Panc1 (cell line): Measurements from ENCODE around the gene FMNL3. TPM values are rescaled to one million over a fixed set of nuclear protein-coding genes. Genes with fewer than 3 reads are reported as not detected.
"Not testable (repeated sequence)": the region's sequence is repeated elsewhere in the genome, so short reads cannot be mapped to it uniquely, and the experiment has no call there.

Experiments used
- ATAC-seq: fragments of 200-7000 bp; cut with Tn5 transposase; 2 replicates; pipeline ENCODE4 v1.9.1; 2020; ENCODE audit warnings: mild to moderate bottlenecking, moderate library complexity
- BruUV-seq: library from RNA; stranded (reverse); fragments of 400-500 nt; replicated peaks from 2 replicates; lab custom pipeline; 2021; lab: Mats Ljungman, UMichigan
- CTCF ChIA-PET: fragments of 300-600 bp; sonication (Branson Sonifier 250); formaldehyde crosslinking; loops from one replicate; lab custom pipeline; 2022; ENCODE audit warnings: antibody characterized with exemption; lab: Charles Lee
- POLR2A ChIA-PET: fragments of 300-600 bp; sonication (Branson Sonifier 250); formaldehyde crosslinking; loops from one replicate; lab custom pipeline; 2022; ENCODE audit warnings: antibody characterized with exemption; lab: Charles Lee
- DNase-seq: peaks from one replicate; pipeline ENCODE4 v3.0.0-alpha.2; 2010; ENCODE audit warnings: low read depth, low spot score
- H3K27ac ChIP-seq: 2 replicates; pipeline ENCODE4 v1.5.1; 2011; ENCODE audit warnings: mild to moderate bottlenecking, low read length, inconsistent platforms
- H3K27me3 ChIP-seq: fragments of 200-500 bp; sonication (Bioruptor generic); 2 replicates; pipeline ENCODE4 v1.6.0; 2014; ENCODE audit warnings: low read length, inconsistent platforms; ENCODE audit not compliant: control insufficient read depth, insufficient read depth
- H3K36me3 ChIP-seq: fragments of 200-500 bp; sonication (Bioruptor generic); 2 replicates; pipeline ENCODE4 v1.5.1; 2014; ENCODE audit warnings: inconsistent platforms, mild to moderate bottlenecking, low read length, moderate library complexity; ENCODE audit not compliant: control insufficient read depth, insufficient read depth
- H3K4me1 ChIP-seq: 2 replicates; pipeline ENCODE4 v1.5.1; 2011; ENCODE audit warnings: inconsistent platforms, mild to moderate bottlenecking, low read length, moderate library complexity; ENCODE audit not compliant: control insufficient read depth, insufficient read depth
- H3K4me3 ChIP-seq, 2 experiments: 2 replicates each; pipeline ENCODE4 v1.5.1; 2011 to 2012; ENCODE audit warnings: low read depth in 2 of 2, low read length in 2 of 2, mild to moderate bottlenecking in 2 of 2, inconsistent platforms in 1 of 2, moderate library complexity in 1 of 2
- H3K9me3 ChIP-seq: fragments of 200-500 bp; sonication (Bioruptor generic); 2 replicates; pipeline ENCODE4 v1.5.1; 2014; ENCODE audit warnings: low read depth, mild to moderate bottlenecking, inconsistent platforms, low read length, moderate library complexity; ENCODE audit not compliant: control insufficient read depth, insufficient read depth
- POLR2AphosphoS5 ChIP-seq: IDR thresholded peaks from 2 replicates; pipeline ENCODE4 v1.6.1; 2012; ENCODE audit warnings: mild to moderate bottlenecking, low read depth, low read length, moderate library complexity
- REST ChIP-seq, 2 experiments: IDR thresholded peaks; 2 replicates each; pipeline ENCODE4 v1.6.1; 2011 to 2012; ENCODE audit warnings: low read depth in 2 of 2, control low read depth in 1 of 2, low read length in 1 of 2, mild to moderate bottlenecking in 1 of 2, moderate library complexity in 1 of 2; ENCODE audit not compliant: insufficient read depth in 1 of 2
- SIN3A ChIP-seq: IDR thresholded peaks from 2 replicates; pipeline ENCODE4 v1.6.1; 2012; ENCODE audit warnings: low read depth, mild to moderate bottlenecking, low read length, moderate library complexity, borderline replicate concordance; ENCODE audit not compliant: insufficient read depth
- TCF7L2 ChIP-seq: IDR thresholded peaks from 2 replicates; pipeline ENCODE4 v1.6.1; 2011; ENCODE audit warnings: mild to moderate bottlenecking, low read depth, low read length, inconsistent platforms
- in situ Hi-C: cut with HindIII; loops from 2 replicates; pipeline ENCODE4 v1.10.0; 2016; ENCODE audit warnings: low sequenced_read_pairs, low pct_unique_long_range_greater_than_20kb
- intact Hi-C: fragments of 100-400 bp; cut with micrococcal nuclease; formaldehyde crosslinking; loops from one replicate; pipeline ENCODE4 v1.10.0; 2022; ENCODE audit not compliant: unreplicated experiment
- total RNA-seq: library from RNA; stranded (reverse); gene quantifications from one replicate; pipeline ENCODE4 v1.2.1, GENCODE V29; 2021; ENCODE audit not compliant: unreplicated experiment
- TF ChIP-seq, protein P1 (sequence below): fragments of 450-650 bp; IDR thresholded peaks from 2 replicates; pipeline ENCODE4 v1.5.1; 2017; ENCODE audit warnings: mild to moderate bottlenecking

The FMNL3 gene
- total RNA-seq, 1 experiment from 2014 or later = 25.7 TPM

DNA sequence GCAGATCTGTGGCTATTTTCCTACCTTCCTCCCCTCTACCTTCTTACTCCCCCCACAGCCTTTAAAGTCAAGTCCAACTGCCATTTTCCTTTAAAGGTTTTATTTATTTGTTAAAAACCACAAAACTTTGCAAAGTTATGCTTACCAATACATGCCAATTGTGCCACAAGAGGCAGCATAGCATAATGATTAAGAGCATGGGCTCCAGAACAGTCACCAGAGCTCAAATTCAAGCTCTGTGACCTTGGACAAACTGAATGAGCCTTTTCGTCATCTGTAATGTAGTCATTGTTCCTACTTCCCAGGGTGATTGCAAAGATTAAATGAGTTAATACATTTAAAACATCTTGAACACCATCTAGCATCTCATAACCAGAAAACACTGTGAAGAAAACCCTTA lies 13.0 kb upstream of the FMNL3 start:
- no TSS peak for BruUV-seq
- peak; percentile 58; the same call in 1 of the 2 replicates for ATAC-seq
- no peak for DNase-seq
- peaks cover 2% of the 10 kb centered on the region; the same call in 1 of the 2 replicates for H3K27me3 ChIP-seq
- ChIA-PET CTCF (interaction anchor here (0.6 to 1.0 kb wide), 2 partner anchors 21 to 650 kb away, joined by 3 to 4 read pairs; partner anchors contain the start of gene TMBIM6), POLR2A (no interaction called here)
- H3K27ac ChIP-seq = no peak overlapping the region
- H3K9me3 ChIP-seq = no peaks in the 10 kb centered on the region
- no peaks in the 10 kb centered on the region for H3K4me1 ChIP-seq
- intact Hi-C loops (no loop called here), in situ Hi-C loops (no loop called here)
- TF ChIP-seq, protein P1, sequence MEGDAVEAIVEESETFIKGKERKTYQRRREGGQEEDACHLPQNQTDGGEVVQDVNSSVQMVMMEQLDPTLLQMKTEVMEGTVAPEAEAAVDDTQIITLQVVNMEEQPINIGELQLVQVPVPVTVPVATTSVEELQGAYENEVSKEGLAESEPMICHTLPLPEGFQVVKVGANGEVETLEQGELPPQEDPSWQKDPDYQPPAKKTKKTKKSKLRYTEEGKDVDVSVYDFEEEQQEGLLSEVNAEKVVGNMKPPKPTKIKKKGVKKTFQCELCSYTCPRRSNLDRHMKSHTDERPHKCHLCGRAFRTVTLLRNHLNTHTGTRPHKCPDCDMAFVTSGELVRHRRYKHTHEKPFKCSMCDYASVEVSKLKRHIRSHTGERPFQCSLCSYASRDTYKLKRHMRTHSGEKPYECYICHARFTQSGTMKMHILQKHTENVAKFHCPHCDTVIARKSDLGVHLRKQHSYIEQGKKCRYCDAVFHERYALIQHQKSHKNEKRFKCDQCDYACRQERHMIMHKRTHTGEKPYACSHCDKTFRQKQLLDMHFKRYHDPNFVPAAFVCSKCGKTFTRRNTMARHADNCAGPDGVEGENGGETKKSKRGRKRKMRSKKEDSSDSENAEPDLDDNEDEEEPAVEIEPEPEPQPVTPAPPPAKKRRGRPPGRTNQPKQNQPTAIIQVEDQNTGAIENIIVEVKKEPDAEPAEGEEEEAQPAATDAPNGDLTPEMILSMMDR = peak; percentile 26; the same call in 1 of the 2 replicates
- TF ChIP-seq REST (IDR thresholded peaks at IDR 0.05; ENCODE audit: insufficient read depth in 1 of 2, low read depth in 2 of 2, low read length in 1 of 2) = no peak
- no peak overlapping the region for H3K4me3 ChIP-seq
- no peaks in the 10 kb centered on the region for H3K36me3 ChIP-seq

- H3K4me3 ChIP-seq, ATAC-seq, in situ Hi-C loops, H3K27me3 ChIP-seq, BruUV-seq, H3K9me3 ChIP-seq, H3K4me1 ChIP-seq, intact Hi-C loops, H3K27ac ChIP-seq, DNase-seq, H3K36me3 ChIP-seq: not testable (repeated sequence)
- POLR2A ChIA-PET = interaction anchor here (0.9 kb wide), 1 partner anchor 29 kb away, joined by 3 read pairs; no protein-coding TSS in a partner anchor
- CTCF ChIA-PET = interaction anchor here (0.6 kb wide), 1 partner anchor 37 kb away, joined by 5 read pairs; no protein-coding TSS in a partner anchor
Measured at GRCh38 chr12:49717800-49718199, 10.6 kb upstream of the FMNL3 start.

GRCh38 chr12:49716553-49716952 lies 9.3 kb upstream of the FMNL3 start:
- CTCF ChIA-PET = no interaction called here
- BruUV-seq = no TSS peak
- peaks cover 4% of the 10 kb centered on the region; the same call in 1 of the 2 replicates for H3K27me3 ChIP-seq
- TF ChIP-seq SIN3A (no peak), REST (IDR thresholded peaks at IDR 0.05; ENCODE audit: insufficient read depth in 1 of 2, low read depth in 2 of 2, low read length in 1 of 2) (no peak), POLR2AphosphoS5 (no peak), TCF7L2 (no peak)
- TF ChIP-seq, protein P1 = no peak
- no peaks in the 10 kb centered on the region for H3K36me3 ChIP-seq
- no peak for ATAC-seq
- H3K27ac ChIP-seq = no peak overlapping the region
- H3K4me3 ChIP-seq = no peak overlapping the region
- no peaks in the 10 kb centered on the region for H3K4me1 ChIP-seq
- DNase-seq = no peak
- no peaks in the 10 kb centered on the region for H3K9me3 ChIP-seq
- intact Hi-C loops (no loop called here), in situ Hi-C loops (no loop called here)
- POLR2A ChIA-PET = interaction anchor here (0.6 kb wide), 1 partner anchor 8 kb away, joined by 3 read pairs; no protein-coding TSS in a partner anchor

DNA sequence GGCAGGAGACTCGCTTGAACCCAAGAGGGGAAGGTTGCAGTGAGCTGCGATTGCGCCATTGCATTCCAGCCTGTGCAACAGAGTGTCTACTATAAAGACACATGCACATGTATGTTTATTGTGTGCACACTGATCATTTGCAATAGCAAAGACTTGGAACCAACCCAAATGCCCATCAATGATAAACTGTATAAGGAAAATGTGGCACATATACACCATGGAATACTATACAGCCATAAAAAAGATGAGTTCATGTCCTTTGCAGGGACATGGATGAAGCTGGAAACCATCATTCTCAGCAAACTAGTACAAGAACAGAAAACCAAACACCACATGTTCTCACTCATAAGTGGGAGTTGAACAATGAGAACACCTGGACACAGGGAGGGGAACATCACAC lies 6.7 kb upstream of the FMNL3 start:
- H3K4me1 ChIP-seq, H3K27ac ChIP-seq, ATAC-seq, DNase-seq, H3K4me3 ChIP-seq, CTCF ChIA-PET, BruUV-seq, POLR2A ChIA-PET, H3K36me3 ChIP-seq, H3K9me3 ChIP-seq, intact Hi-C loops, in situ Hi-C loops: not testable (repeated sequence)
- H3K27me3 ChIP-seq = peaks cover 12% of the 10 kb centered on the region; the same call in 1 of the 2 replicates
